Fibroblast of lung (primary cell): ENCODE results near the gene FARSA.
A peak's percentile ranks its signal among the peaks of the same experiment; 100 is the strongest.

ENCODE experiments used
- EZH2 ChIP-seq: IDR thresholded peaks from 2 replicates; pipeline ENCODE4 v1.5.1; 2012; ENCODE audit warnings: low read length, control low read depth, mild to moderate bottlenecking; ENCODE audit errors: missing control alignments
- TF ChIP-seq, protein P1 (sequence below), 2 donors: IDR thresholded peaks in 1 of 2; conservative IDR thresholded peaks in 1 of 2; 1 replicate in 1 of 2; 2 replicates in 1 of 2; pipeline ENCODE4 v1.5.1; 2011 to 2012; ENCODE audit warnings: low read length in 2 of 2, control low read depth in 1 of 2, inconsistent platforms in 1 of 2, low read depth in 1 of 2, mild to moderate bottlenecking in 1 of 2

DNA sequence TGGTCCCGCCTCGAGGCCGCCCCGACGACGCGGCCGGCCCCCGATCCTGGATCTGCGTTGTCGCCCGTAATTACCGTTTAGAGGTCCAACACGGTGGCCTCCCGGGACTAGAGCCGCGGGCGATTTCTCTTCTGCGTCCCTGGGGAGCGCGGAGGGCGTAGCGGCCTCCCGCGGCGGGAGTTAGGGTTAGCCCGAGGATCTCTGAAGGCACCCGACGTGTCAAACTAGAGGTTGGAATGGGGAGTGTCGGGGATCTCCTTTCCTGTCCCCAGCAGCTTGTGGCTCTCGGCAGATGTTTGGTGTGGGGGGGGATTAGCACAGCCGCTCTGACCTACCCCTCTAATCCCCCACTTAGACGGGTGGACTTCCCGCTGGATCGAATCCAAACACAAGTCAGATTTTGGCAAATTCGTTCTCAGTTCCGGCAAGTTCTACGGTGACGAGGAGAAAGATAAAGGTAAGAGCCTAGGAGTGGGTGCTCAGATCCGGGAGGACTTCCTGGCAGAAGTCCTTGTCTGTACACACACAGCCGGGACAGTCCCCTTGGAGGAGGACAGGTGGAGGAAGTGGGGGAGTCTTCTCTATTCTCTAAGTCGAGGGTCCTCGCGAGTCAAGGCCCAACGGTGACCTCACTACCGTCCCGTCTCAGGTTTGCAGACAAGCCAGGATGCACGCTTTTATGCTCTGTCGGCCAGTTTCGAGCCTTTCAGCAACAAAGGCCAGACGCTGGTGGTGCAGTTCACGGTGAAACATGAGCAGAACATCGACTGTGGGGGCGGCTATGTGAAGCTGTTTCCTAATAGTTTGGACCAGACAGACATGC lies 5.5 kb upstream of the FARSA start:
- no peak for TF ChIP-seq EZH2
- TF ChIP-seq, protein P1, sequence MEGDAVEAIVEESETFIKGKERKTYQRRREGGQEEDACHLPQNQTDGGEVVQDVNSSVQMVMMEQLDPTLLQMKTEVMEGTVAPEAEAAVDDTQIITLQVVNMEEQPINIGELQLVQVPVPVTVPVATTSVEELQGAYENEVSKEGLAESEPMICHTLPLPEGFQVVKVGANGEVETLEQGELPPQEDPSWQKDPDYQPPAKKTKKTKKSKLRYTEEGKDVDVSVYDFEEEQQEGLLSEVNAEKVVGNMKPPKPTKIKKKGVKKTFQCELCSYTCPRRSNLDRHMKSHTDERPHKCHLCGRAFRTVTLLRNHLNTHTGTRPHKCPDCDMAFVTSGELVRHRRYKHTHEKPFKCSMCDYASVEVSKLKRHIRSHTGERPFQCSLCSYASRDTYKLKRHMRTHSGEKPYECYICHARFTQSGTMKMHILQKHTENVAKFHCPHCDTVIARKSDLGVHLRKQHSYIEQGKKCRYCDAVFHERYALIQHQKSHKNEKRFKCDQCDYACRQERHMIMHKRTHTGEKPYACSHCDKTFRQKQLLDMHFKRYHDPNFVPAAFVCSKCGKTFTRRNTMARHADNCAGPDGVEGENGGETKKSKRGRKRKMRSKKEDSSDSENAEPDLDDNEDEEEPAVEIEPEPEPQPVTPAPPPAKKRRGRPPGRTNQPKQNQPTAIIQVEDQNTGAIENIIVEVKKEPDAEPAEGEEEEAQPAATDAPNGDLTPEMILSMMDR (conservative IDR thresholded peaks at IDR 0.05 in 1 of 2, IDR thresholded peaks at IDR 0.05 in 1 of 2; ENCODE audit: low read depth in 1 of 2, low read length in 2 of 2), result peak in 1 of 2 donors; percentile 24
